Neuronal stem cell (in vitro differentiated cells): ENCODE measurements around the gene EYS.
A peak's percentile ranks its signal among the peaks of the same experiment; 100 is the strongest.

Experiments
- DNase-seq: peaks from one replicate; pipeline ENCODE4 v3.0.0-alpha.2; 2013; ENCODE audit warnings: low spot score
- H2AFZ ChIP-seq: one replicate; pipeline ENCODE4 v1.6.1; 2013; ENCODE audit warnings: mild to moderate bottlenecking, low read length, inconsistent platforms
- H2AK5ac ChIP-seq: 2 replicates; pipeline ENCODE4 v1.6.1; 2013; ENCODE audit warnings: low read depth, mild to moderate bottlenecking, inconsistent platforms, low read length, moderate library complexity, mixed read lengths
- H2BK120ac ChIP-seq: 2 replicates; pipeline ENCODE4 v1.6.1; 2013; ENCODE audit warnings: low read depth, mild to moderate bottlenecking, inconsistent platforms, low read length, moderate library complexity, mixed read lengths
- H2BK12ac ChIP-seq: one replicate; pipeline ENCODE4 v1.6.1; 2013; ENCODE audit warnings: low read length, inconsistent platforms
- H2BK15ac ChIP-seq: 2 replicates; pipeline ENCODE4 v1.6.1; 2013; ENCODE audit warnings: mild to moderate bottlenecking, low read length, inconsistent platforms, mixed read lengths
- H2BK5ac ChIP-seq: one replicate; pipeline ENCODE4 v1.6.1; 2013; ENCODE audit warnings: inconsistent platforms, mild to moderate bottlenecking, low read length, moderate library complexity
- H3K14ac ChIP-seq: one replicate; pipeline ENCODE4 v1.6.1; 2013; ENCODE audit warnings: low read length, inconsistent platforms
- H3K18ac ChIP-seq: 2 replicates; pipeline ENCODE4 v1.6.1; 2013; ENCODE audit warnings: low read length, inconsistent platforms
- H3K23ac ChIP-seq: 2 replicates; pipeline ENCODE4 v1.6.1; 2013; ENCODE audit warnings: low read depth, mild to moderate bottlenecking, mixed read lengths, low read length, inconsistent platforms; ENCODE audit not compliant: poor library complexity
- H3K27ac ChIP-seq: replicated peaks from 3 replicates; pipeline ENCODE4 v1.5.1; 2013; ENCODE audit warnings: low read length, inconsistent platforms
- H3K27me3 ChIP-seq, 3 experiments: 2 replicates each; pipeline ENCODE4 v1.6.1; 2013; ENCODE audit warnings: low read length in 3 of 3, mild to moderate bottlenecking in 2 of 3, inconsistent platforms in 1 of 3, low read depth in 1 of 3, mixed read lengths in 1 of 3, moderate library complexity in 1 of 3; ENCODE audit not compliant: control insufficient read depth in 3 of 3, insufficient read depth in 3 of 3
- H3K36me3 ChIP-seq, 2 donors: replicated peaks in 1 of 2; 2 replicates each; pipeline ENCODE4 v1.6.1; 2013; ENCODE audit warnings: low read length in 2 of 2; ENCODE audit not compliant: control insufficient read depth in 2 of 2, insufficient read depth in 2 of 2
- H3K4ac ChIP-seq: 2 replicates; pipeline ENCODE4 v1.6.1; 2013; ENCODE audit warnings: inconsistent platforms, mild to moderate bottlenecking, low read length, moderate library complexity
- H3K4me1 ChIP-seq, 2 donors: 1 replicate in 1 of 2; 2 replicates in 1 of 2; pipeline ENCODE4 v1.6.1; 2013; ENCODE audit warnings: low read length in 2 of 2, low read depth in 1 of 2; ENCODE audit not compliant: control insufficient read depth in 2 of 2, insufficient read depth in 1 of 2
- H3K4me2 ChIP-seq: one replicate; pipeline ENCODE4 v1.6.1; 2013; ENCODE audit warnings: mild to moderate bottlenecking, low read length, inconsistent platforms; ENCODE audit not compliant: insufficient read depth, poor library complexity, severe bottlenecking
- H3K4me3 ChIP-seq, 2 donors: 2 replicates each; pipeline ENCODE4 v1.5.1; 2013; ENCODE audit warnings: low read length in 2 of 2, mild to moderate bottlenecking in 2 of 2, inconsistent platforms in 1 of 2, moderate library complexity in 1 of 2
- H3K79me1 ChIP-seq: one replicate; pipeline ENCODE4 v1.6.1; 2013; ENCODE audit warnings: low read depth, mild to moderate bottlenecking, inconsistent platforms, low read length, moderate library complexity
- H3K9ac ChIP-seq: one replicate; pipeline ENCODE4 v1.6.1; 2013; ENCODE audit warnings: mild to moderate bottlenecking, low read depth, low read length, inconsistent platforms; ENCODE audit not compliant: poor library complexity
- H3K9me3 ChIP-seq, 2 donors: replicated peaks in 1 of 2; 2 replicates each; pipeline versions ENCODE3 to v1.6.1; 2013; ENCODE audit warnings: low read length in 2 of 2, mild to moderate bottlenecking in 2 of 2, inconsistent platforms in 1 of 2, low read depth in 1 of 2, mixed read lengths in 1 of 2, moderate library complexity in 1 of 2; ENCODE audit not compliant: control insufficient read depth in 2 of 2, insufficient read depth in 1 of 2
- H4K8ac ChIP-seq: one replicate; pipeline ENCODE4 v1.6.1; 2013; ENCODE audit warnings: low read depth, mild to moderate bottlenecking, inconsistent platforms, low read length, moderate library complexity
- H4K91ac ChIP-seq: one replicate; pipeline ENCODE4 v1.6.1; 2013; ENCODE audit warnings: low read length, low read depth, mild to moderate bottlenecking, inconsistent platforms; ENCODE audit not compliant: poor library complexity
- WGBS, 2 donors: extraction: QIAGEN DNeasy Blood & Tissue Kit; methylation state at CpG; one replicate each; pipeline ENCODE4 v1.1.7; 2013; ENCODE audit warnings: missing lambda C conversion rate in 2 of 2, mixed read lengths in 1 of 2; ENCODE audit not compliant: insufficient read length in 2 of 2, insufficient replicate concordance in 1 of 2; ENCODE audit errors: extremely low coverage in 2 of 2; 5-methylcytosine and 5-hydroxymethylcytosine counted together

The EYS gene

DNA sequence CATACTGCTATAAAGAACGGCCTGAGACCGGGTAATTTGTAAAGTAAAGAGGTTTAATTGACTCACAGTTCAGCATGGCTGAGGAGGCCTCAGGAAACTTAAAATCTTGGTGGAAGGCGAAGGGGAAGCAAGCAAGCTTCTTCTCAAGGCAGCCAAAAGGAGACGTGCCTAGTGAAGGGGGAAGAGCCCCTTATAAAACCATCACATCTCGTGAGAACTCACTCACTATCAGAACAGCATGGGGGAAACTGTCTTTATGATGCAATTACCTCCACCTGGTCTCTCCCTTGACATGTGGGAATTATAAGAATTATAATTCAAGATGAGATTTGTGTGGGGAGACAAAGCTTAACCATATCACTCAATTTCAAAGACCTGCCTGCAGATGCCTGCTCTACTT lies 447.0 kb downstream of the EYS start:
- Histone ChIP-seq H2BK15ac (no peak overlapping the region), H3K9ac (no peak overlapping the region), H2BK12ac (no peak overlapping the region), H2BK5ac (no peak overlapping the region), H3K14ac (no peak overlapping the region), H3K4me2 (no peak overlapping the region), H2AFZ (peak overlapping the region; percentile 1), H3K4me1 (no peaks in the 10 kb centered on the region), H3K27me3 (no peaks in the 10 kb centered on the region), H3K36me3 (no peaks in the 10 kb centered on the region), H4K8ac (no peak overlapping the region), H3K9me3 (no peaks in the 10 kb centered on the region), H3K23ac (no peak overlapping the region), H3K4ac (no peak overlapping the region), H3K79me1 (no peaks in the 10 kb centered on the region), H3K4me3 (no peak overlapping the region), H3K18ac (no peak overlapping the region), H2BK120ac (no peak overlapping the region), H4K91ac (no peak overlapping the region), H2AK5ac (no peak overlapping the region), H3K27ac (no peak overlapping the region)
- DNase-seq: no peak
- no CpG with 5 or more reads among the region's 5 CpGs for WGBS, 2 donors

DNA sequence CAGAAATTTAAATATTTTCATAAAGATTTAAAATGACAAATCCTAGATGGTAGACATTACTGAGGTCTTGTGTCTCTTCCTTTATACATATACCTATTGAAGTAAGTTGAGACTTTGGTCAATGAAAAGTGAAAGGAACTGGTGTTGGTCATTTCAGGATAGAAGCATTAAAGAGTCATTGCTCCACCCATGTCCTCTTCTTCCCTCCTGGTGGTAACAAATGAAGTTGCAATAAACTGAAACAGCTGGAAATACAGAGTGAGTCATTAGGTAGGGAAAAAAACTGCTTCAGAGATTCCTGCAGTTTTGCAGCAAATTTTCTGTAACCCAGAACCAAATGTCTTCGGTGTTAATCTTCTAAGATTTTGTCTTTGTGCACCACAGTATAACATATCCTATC lies 448.0 kb downstream of the EYS start:
- Histone ChIP-seq H3K4ac (no peak overlapping the region), H2BK120ac (no peak overlapping the region), H3K14ac (no peak overlapping the region), H3K36me3 (no peaks in the 10 kb centered on the region), H2BK15ac (no peak overlapping the region), H3K9ac (no peak overlapping the region), H3K18ac (no peak overlapping the region), H3K79me1 (no peaks in the 10 kb centered on the region), H3K9me3 (no peaks in the 10 kb centered on the region), H4K91ac (no peak overlapping the region), H2BK12ac (no peak overlapping the region), H2AK5ac (no peak overlapping the region), H3K4me3 (no peak overlapping the region), H2AFZ (no peak overlapping the region), H4K8ac (no peak overlapping the region), H3K23ac (no peak overlapping the region), H3K4me1 (no peaks in the 10 kb centered on the region), H3K4me2 (no peak overlapping the region), H2BK5ac (no peak overlapping the region), H3K27me3 (no peaks in the 10 kb centered on the region), H3K27ac (no peak overlapping the region)
- DNase-seq: no peak
- no CpG with 5 or more reads among the region's 1 CpG for WGBS, 2 donors

DNA sequence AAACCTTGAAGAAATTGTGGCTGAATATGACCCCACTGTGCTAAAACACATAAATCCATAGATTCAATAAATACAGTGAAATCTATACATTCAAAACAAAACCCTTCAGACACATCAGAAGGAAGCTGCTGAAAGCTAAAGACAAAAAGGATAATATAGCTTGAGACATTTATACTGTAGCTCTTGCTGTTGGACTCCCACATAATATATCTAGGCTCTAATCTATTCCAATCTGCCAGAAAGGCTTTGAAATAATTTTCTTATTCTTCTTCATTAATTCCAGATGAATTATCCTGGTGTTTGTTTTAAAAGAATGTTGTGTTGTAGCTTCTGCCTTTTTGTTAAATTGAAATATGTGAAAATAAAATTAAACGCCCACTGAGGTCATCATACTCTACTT lies 454.0 kb downstream of the EYS start:
- no peak overlapping the region for H3K9ac ChIP-seq
- WGBS, 2 donors: no CpG with 5 or more reads among the region's 1 CpG

DNA sequence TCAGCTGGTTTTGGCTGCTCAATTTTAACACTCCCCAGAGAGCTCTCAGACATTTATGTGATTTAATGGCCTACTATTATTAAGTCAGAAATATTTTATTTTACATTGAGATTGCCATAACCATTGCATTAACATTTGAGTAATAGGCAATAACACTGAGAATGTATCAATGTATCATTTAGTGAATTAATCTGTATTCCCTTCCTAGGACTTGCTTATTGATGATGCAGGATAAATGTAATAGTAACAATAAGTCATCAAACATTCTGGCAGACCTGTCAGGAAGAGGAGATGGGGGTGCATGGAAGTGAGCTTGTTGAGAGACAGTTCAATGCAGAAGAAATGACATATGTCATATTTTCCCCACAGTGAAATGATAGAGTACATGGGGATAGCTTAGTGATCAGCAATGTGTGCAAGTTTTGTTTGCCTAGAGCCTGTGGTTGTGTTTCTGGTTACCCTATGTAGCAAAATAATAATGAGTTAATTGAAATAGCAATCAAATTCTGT lies 458.9 kb downstream of the EYS start:
- Histone ChIP-seq H3K27me3 (no peaks in the 10 kb centered on the region), H2BK15ac (no peak overlapping the region), H3K27ac (no peak overlapping the region), H3K9me3 (no peaks in the 10 kb centered on the region), H2BK12ac (no peak overlapping the region), H3K4me2 (no peak overlapping the region), H3K36me3 (no peaks in the 10 kb centered on the region), H2BK120ac (no peak overlapping the region), H2BK5ac (no peak overlapping the region), H3K14ac (no peak overlapping the region), H2AK5ac (no peak overlapping the region), H3K79me1 (no peaks in the 10 kb centered on the region), H3K9ac (no peak overlapping the region), H4K8ac (no peak overlapping the region), H3K4me3 (no peak overlapping the region), H3K18ac (no peak overlapping the region), H2AFZ (no peak overlapping the region), H3K4ac (no peak overlapping the region), H3K23ac (no peak overlapping the region), H3K4me1 (no peaks in the 10 kb centered on the region), H4K91ac (no peak overlapping the region)
- DNase-seq: no peak

More for the DNA sequence above, 454.0 kb downstream of the EYS start:
- DNase-seq: no peak
- no peaks in the 10 kb centered on the region for H3K36me3 ChIP-seq
- no peak overlapping the region for H3K4me2 ChIP-seq
- H3K4me1 ChIP-seq: no peaks in the 10 kb centered on the region
- H4K8ac ChIP-seq: no peak overlapping the region
- H2BK15ac ChIP-seq: no peak overlapping the region
- H2AFZ ChIP-seq: no peak overlapping the region
- no peaks in the 10 kb centered on the region for H3K79me1 ChIP-seq
- H3K14ac ChIP-seq: no peak overlapping the region
- H3K4me3 ChIP-seq: no peak overlapping the region
- no peak overlapping the region for H4K91ac ChIP-seq
- H3K27ac ChIP-seq: no peak overlapping the region
- no peak overlapping the region for H3K4ac ChIP-seq
- no peak overlapping the region for H2BK5ac ChIP-seq
- H2BK12ac ChIP-seq: no peak overlapping the region
- no peaks in the 10 kb centered on the region for H3K27me3 ChIP-seq
- no peaks in the 10 kb centered on the region for H3K9me3 ChIP-seq
- no peak overlapping the region for H3K23ac ChIP-seq
- no peak overlapping the region for H3K18ac ChIP-seq
- H2AK5ac ChIP-seq: no peak overlapping the region
- no peak overlapping the region for H2BK120ac ChIP-seq
